ENCODE measurements around the gene TSPAN2. TPM values are rescaled to one million over a fixed set of nuclear protein-coding genes. Genes with fewer than 3 reads are reported as not detected.

Gene TSPAN2
- total RNA-seq, 4 donors from 2014 or later, result 3.0 to 6.6 (median 4.6) TPM

GRCh38 chr1:115040501-115040900, 48.8 kb downstream of the TSPAN2 start:
- Histone ChIP-seq H3K9me3 (no peaks in the 10 kb centered on the region), H3K27ac (no peak overlapping the region), H3K4me3 (replicated peaks in 1 of 3) (no peak overlapping the region), H3K36me3 (no peaks in the 10 kb centered on the region), H3K4me1 (no peaks in the 10 kb centered on the region), H3K27me3 (no peaks in the 10 kb centered on the region)
- DNase-seq, result no peak
- TF ChIP-seq CTCF (IDR thresholded peaks at IDR 0.05) (no peak), POLR2A (IDR thresholded peaks at IDR 0.05) (no peak)
- 82 to 89% methylated on average over 2 of the region's 2 CpGs for WGBS, 2 donors
- intact Hi-C loops (cut with DNase I), result no loop called here

GRCh38 chr1:115036814-115037507, 52.3 kb downstream of the TSPAN2 start:
- no peaks in the 10 kb centered on the region for H3K4me1 ChIP-seq
- intact Hi-C loops (cut with DNase I), result no loop called here
- H3K9me3 ChIP-seq, result no peaks in the 10 kb centered on the region
- TF ChIP-seq POLR2A (IDR thresholded peaks at IDR 0.05), result no peak
- H3K4me3 ChIP-seq (replicated peaks in 1 of 3), result no peak overlapping the region
- 75 to 76% methylated on average over 4 of the region's 4 CpGs for WGBS, 2 donors
- H3K27me3 ChIP-seq, result no peaks in the 10 kb centered on the region
- H3K27ac ChIP-seq, result no peak overlapping the region
- H3K36me3 ChIP-seq, result no peaks in the 10 kb centered on the region
- DNase-seq, result no peak

- TF ChIP-seq CTCF (IDR thresholded peaks at IDR 0.05) (no peak), POLR2A (IDR thresholded peaks at IDR 0.05) (no peak)
- H3K4me3 ChIP-seq (replicated peaks in 1 of 3), result no peak overlapping the region
- 45 to 66% methylated on average over 1 of the region's 1 CpG for WGBS, 2 donors
- H3K36me3 ChIP-seq, result no peaks in the 10 kb centered on the region
- DNase-seq, result no peak
- H3K9me3 ChIP-seq, result no peaks in the 10 kb centered on the region
- intact Hi-C loops (cut with DNase I), result no loop called here
- no peak overlapping the region for H3K27ac ChIP-seq
- no peaks in the 10 kb centered on the region for H3K4me1 ChIP-seq
- H3K27me3 ChIP-seq, result no peaks in the 10 kb centered on the region
Measured at GRCh38 chr1:115035652-115036051, 53.7 kb downstream of the TSPAN2 start.

GRCh38 chr1:115031595-115031994, 57.7 kb downstream of the TSPAN2 start:
- DNase-seq, result no peak
- H3K4me3 ChIP-seq (replicated peaks in 1 of 3), result no peak overlapping the region
- intact Hi-C loops (cut with DNase I), result no loop called here
- TF ChIP-seq POLR2A (IDR thresholded peaks at IDR 0.05) (no peak), CTCF (IDR thresholded peaks at IDR 0.05) (no peak)
- no peaks in the 10 kb centered on the region for H3K36me3 ChIP-seq
- H3K9me3 ChIP-seq, result no peaks in the 10 kb centered on the region
- 51 to 59% methylated on average over 2 of the region's 2 CpGs for WGBS, 2 donors
- H3K27ac ChIP-seq, result no peak overlapping the region
- H3K27me3 ChIP-seq, result no peaks in the 10 kb centered on the region
- no peaks in the 10 kb centered on the region for H3K4me1 ChIP-seq

- DNase-seq, result no peak
- Histone ChIP-seq H3K9me3 (no peaks in the 10 kb centered on the region), H3K36me3 (no peaks in the 10 kb centered on the region), H3K27me3 (no peaks in the 10 kb centered on the region), H3K4me3 (replicated peaks in 1 of 3) (no peak within 1 kb of the TSS), H3K27ac (no peak within 1 kb of the TSS), H3K4me1 (no peaks in the 10 kb centered on the region)
- no peak for TF ChIP-seq CTCF (IDR thresholded peaks at IDR 0.05)
- TF ChIP-seq POLR2A (IDR thresholded peaks at IDR 0.05), result no peak
- intact Hi-C loops (cut with DNase I), result no loop called here
Measured at GRCh38 chr1:115029526-115029925, 59.8 kb downstream of the TSPAN2 start, which contains the start of gene TSHB. TSS of gene TSHB (plus strand) at chr1:115029826. CDS start at chr1:115033363, 3,537 bp downstream.
